Measurements from ENCODE around the gene SMIM1. TPM values are rescaled to one million over a fixed set of nuclear protein-coding genes. Genes with fewer than 3 reads are reported as not detected.

The SMIM1 gene
- total RNA-seq, 1 experiment from 2014 or later: 7.1 TPM

GRCh38 chr1:3733883-3734589, 38.5 kb upstream of the SMIM1 start:
- Mint-ChIP-seq H3K4me3 (ENCODE audit: unreplicated experiment) (no peak overlapping the region), H3K36me3 (ENCODE audit: insufficient read depth, unreplicated experiment) (no peaks in the 10 kb centered on the region), H3K27ac (ENCODE audit: unreplicated experiment) (no peak overlapping the region), H3K4me1 (ENCODE audit: low read depth, unreplicated experiment) (no peaks in the 10 kb centered on the region), H3K27me3 (ENCODE audit: insufficient read depth, unreplicated experiment) (no peaks in the 10 kb centered on the region), H3K9me3 (ENCODE audit: unreplicated experiment) (no peaks in the 10 kb centered on the region)
- H3K27me3 ChIP-seq (replicated peaks; ENCODE audit: control insufficient read depth, insufficient read depth, low read length): no peaks in the 10 kb centered on the region
- no peaks in the 10 kb centered on the region for H3K9me3 ChIP-seq
- POLR2A ChIA-PET: no interaction called here
- H3K36me3 ChIP-seq (ENCODE audit: control insufficient read depth, insufficient read depth, low read length): no peaks in the 10 kb centered on the region
- intact Hi-C loops (cut with micrococcal nuclease; ENCODE audit: unreplicated experiment): no loop called here
- TF ChIP-seq CTCF (IDR thresholded peaks at IDR 0.05; ENCODE audit: insufficient read depth in 1 of 2, low read depth in 1 of 2, low read length in 1 of 2, severe bottlenecking in 1 of 2, unreplicated experiment in 1 of 2): no peak
- no peak overlapping the region for H3K4me3 ChIP-seq (ENCODE audit: low read depth, low read length)
- no peak for DNase-seq
- H3K4me1 ChIP-seq: no peaks in the 10 kb centered on the region
- CTCF ChIA-PET: interaction anchor here (0.7 to 1.3 kb wide), 2 partner anchors 10 to 70 kb away, joined by 3 to 6 read pairs; no protein-coding TSS in a partner anchor
- no TSS peak for BruUV-seq (replicated peaks)

DNA sequence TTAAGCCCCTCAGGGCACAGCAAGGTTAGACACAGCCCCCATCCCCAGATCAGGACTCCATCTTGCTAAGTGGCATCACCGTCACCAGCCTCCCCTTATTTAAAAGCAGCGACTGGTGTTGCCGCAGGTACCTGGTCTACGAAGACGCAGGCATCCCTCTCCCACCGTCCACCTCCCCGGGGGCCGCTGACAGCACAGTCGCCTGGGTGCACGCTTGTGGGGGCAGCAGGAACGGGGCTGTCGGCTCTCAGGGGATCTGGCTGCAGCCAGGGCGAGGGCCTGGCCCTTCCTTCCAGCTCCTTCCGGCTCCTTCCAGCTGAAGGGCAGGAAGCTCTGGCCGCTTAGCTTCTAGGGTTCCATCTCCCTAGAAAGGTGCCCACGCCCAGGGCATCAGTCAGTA, 37.9 kb upstream of the SMIM1 start:
- no peaks in the 10 kb centered on the region for H3K4me1 ChIP-seq
- Mint-ChIP-seq H3K27ac (ENCODE audit: unreplicated experiment) (no peak overlapping the region), H3K36me3 (ENCODE audit: insufficient read depth, unreplicated experiment) (no peaks in the 10 kb centered on the region), H3K4me3 (ENCODE audit: unreplicated experiment) (no peak overlapping the region), H3K9me3 (ENCODE audit: unreplicated experiment) (no peaks in the 10 kb centered on the region), H3K27me3 (ENCODE audit: insufficient read depth, unreplicated experiment) (no peaks in the 10 kb centered on the region), H3K4me1 (ENCODE audit: low read depth, unreplicated experiment) (no peaks in the 10 kb centered on the region)
- no peak for TF ChIP-seq CTCF (IDR thresholded peaks at IDR 0.05; ENCODE audit: insufficient read depth in 1 of 2, low read depth in 1 of 2, low read length in 1 of 2, severe bottlenecking in 1 of 2, unreplicated experiment in 1 of 2)
- no TSS peak for BruUV-seq (replicated peaks)
- H3K27me3 ChIP-seq (replicated peaks; ENCODE audit: control insufficient read depth, insufficient read depth, low read length): no peaks in the 10 kb centered on the region
- CTCF ChIA-PET: interaction anchor here (1.3 kb wide), 1 partner anchor 10 kb away, joined by 6 read pairs; no protein-coding TSS in a partner anchor
- no peak for DNase-seq
- intact Hi-C loops (cut with micrococcal nuclease; ENCODE audit: unreplicated experiment): no loop called here
- no peaks in the 10 kb centered on the region for H3K36me3 ChIP-seq (ENCODE audit: control insufficient read depth, insufficient read depth, low read length)
- H3K4me3 ChIP-seq (ENCODE audit: low read depth, low read length): no peak overlapping the region
- POLR2A ChIA-PET: no interaction called here
- H3K9me3 ChIP-seq: no peaks in the 10 kb centered on the region

DNA sequence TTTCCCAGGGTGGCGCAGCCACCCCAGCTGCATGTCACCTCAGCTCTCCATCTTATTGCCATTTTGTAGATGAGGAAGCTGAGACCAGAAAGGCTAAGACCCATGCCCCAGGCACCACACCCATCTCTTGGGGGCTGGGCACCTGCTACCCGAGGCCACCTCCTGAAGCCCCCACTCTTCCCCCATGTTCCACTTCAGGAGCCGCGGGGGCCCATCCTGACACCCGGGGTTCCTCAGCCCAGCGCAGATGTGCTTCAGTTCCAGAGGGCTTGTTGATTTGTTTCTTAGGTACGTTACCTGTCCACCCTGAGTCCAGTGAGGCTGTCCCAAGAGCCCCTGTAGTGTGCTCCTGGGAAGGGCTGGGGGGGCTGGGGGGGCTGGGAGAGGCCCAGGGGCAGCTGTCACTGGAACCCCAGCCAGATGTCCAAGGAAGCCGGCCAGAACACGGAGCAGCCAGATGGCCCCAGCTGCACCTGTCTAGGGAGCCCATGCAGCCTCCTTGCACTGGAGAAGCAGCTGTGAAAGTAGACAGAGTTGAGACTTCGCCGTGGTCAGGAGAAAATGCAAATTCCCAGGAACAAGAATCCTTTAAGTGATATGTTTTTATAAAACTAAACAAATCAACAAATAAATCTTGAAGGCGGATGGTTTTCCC, 37.4 kb upstream of the SMIM1 start:
- Mint-ChIP-seq H3K9me3 (ENCODE audit: unreplicated experiment) (no peaks in the 10 kb centered on the region), H3K27ac (ENCODE audit: unreplicated experiment) (no peak overlapping the region), H3K4me3 (ENCODE audit: unreplicated experiment) (no peak overlapping the region), H3K4me1 (ENCODE audit: low read depth, unreplicated experiment) (no peaks in the 10 kb centered on the region), H3K27me3 (ENCODE audit: insufficient read depth, unreplicated experiment) (no peaks in the 10 kb centered on the region), H3K36me3 (ENCODE audit: insufficient read depth, unreplicated experiment) (no peaks in the 10 kb centered on the region)
- POLR2A ChIA-PET: no interaction called here
- no peaks in the 10 kb centered on the region for H3K36me3 ChIP-seq (ENCODE audit: control insufficient read depth, insufficient read depth, low read length)
- H3K4me1 ChIP-seq: no peaks in the 10 kb centered on the region
- BruUV-seq (replicated peaks): no TSS peak
- TF ChIP-seq CTCF (IDR thresholded peaks at IDR 0.05; ENCODE audit: insufficient read depth in 1 of 2, low read depth in 1 of 2, low read length in 1 of 2, severe bottlenecking in 1 of 2, unreplicated experiment in 1 of 2): no peak
- H3K9me3 ChIP-seq: no peaks in the 10 kb centered on the region
- no peak overlapping the region for H3K4me3 ChIP-seq (ENCODE audit: low read depth, low read length)
- no peaks in the 10 kb centered on the region for H3K27me3 ChIP-seq (replicated peaks; ENCODE audit: control insufficient read depth, insufficient read depth, low read length)
- CTCF ChIA-PET: interaction anchor here (1.3 kb wide), 1 partner anchor 11 kb away, joined by 6 read pairs; no protein-coding TSS in a partner anchor
- no peak for DNase-seq
- intact Hi-C loops (cut with micrococcal nuclease; ENCODE audit: unreplicated experiment): no loop called here
